ENCODE results near the gene LDLRAD4.

The LDLRAD4 gene

GRCh38 chr18:13381331-13381730 is 162.8 kb downstream of the LDLRAD4 start:
- H3K4me1 ChIP-seq (ENCODE audit: control insufficient read depth, insufficient read depth, low read length, unreplicated experiment), result peaks cover 8% of the 10 kb centered on the region
- H3K36me3 ChIP-seq (ENCODE audit: insufficient read depth, low read length), result no peaks in the 10 kb centered on the region
- H3K27me3 ChIP-seq (ENCODE audit: insufficient read depth, low read length), result no peaks in the 10 kb centered on the region
- peak overlapping the region; percentile 68; the same call in 1 of the 2 replicates for H3K4me3 ChIP-seq (ENCODE audit: low read depth, low read length)
- H3K79me2 ChIP-seq (ENCODE audit: control insufficient read depth, insufficient read depth, low read length, unreplicated experiment), result no peaks in the 10 kb centered on the region
- peak overlapping the region; percentile 96 for H2AFZ ChIP-seq (ENCODE audit: low read length, unreplicated experiment)
- H3K27ac ChIP-seq (ENCODE audit: low read depth, low read length), result no peak overlapping the region

DNA sequence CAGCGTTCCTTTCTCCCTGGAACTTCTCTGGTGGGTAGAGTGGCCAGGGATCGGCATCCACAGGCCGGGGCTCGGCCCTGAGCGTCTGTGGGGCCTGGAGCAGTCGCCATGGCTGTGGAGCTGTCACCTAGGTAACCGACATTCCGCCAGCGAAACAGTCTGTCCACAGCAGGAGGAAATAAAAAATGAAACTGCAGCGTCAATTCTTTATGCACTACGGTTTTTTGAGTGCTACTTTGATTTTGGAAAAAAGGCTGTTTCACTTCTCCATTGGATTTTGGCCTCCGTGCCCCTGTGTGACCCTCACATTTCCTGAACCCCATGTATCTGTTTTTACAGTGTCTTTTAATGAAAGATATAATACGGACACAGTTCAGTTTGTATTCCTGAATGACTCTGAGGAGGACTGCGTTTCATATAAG is 163.4 kb downstream of the LDLRAD4 start:
- Histone ChIP-seq H3K27ac (ENCODE audit: low read depth, low read length) (peak overlapping the region; percentile 77), H2AFZ (ENCODE audit: low read length, unreplicated experiment) (peak overlapping the region; percentile 96), H3K36me3 (ENCODE audit: insufficient read depth, low read length) (no peaks in the 10 kb centered on the region), H3K79me2 (ENCODE audit: control insufficient read depth, insufficient read depth, low read length, unreplicated experiment) (no peaks in the 10 kb centered on the region), H3K4me3 (ENCODE audit: low read depth, low read length) (peak overlapping the region; percentile 68), H3K4me1 (ENCODE audit: control insufficient read depth, insufficient read depth, low read length, unreplicated experiment) (peaks cover 8% of the 10 kb centered on the region), H3K27me3 (ENCODE audit: insufficient read depth, low read length) (no peaks in the 10 kb centered on the region)

- Histone ChIP-seq H3K27me3 (ENCODE audit: insufficient read depth, low read length) (no peaks in the 10 kb centered on the region), H3K4me3 (ENCODE audit: low read depth, low read length) (peak overlapping the region; percentile 68), H3K4me1 (ENCODE audit: control insufficient read depth, insufficient read depth, low read length, unreplicated experiment) (peaks cover 8% of the 10 kb centered on the region), H3K79me2 (ENCODE audit: control insufficient read depth, insufficient read depth, low read length, unreplicated experiment) (no peaks in the 10 kb centered on the region), H3K27ac (ENCODE audit: low read depth, low read length) (peak overlapping the region; percentile 77), H2AFZ (ENCODE audit: low read length, unreplicated experiment) (peak overlapping the region; percentile 96), H3K36me3 (ENCODE audit: insufficient read depth, low read length) (no peaks in the 10 kb centered on the region)
Observed at GRCh38 chr18:13382366-13382953, 163.9 kb downstream of the LDLRAD4 start.

- Histone ChIP-seq H3K27ac (ENCODE audit: low read depth, low read length) (no peak overlapping the region; the same call in 1 of the 2 replicates), H3K79me2 (ENCODE audit: control insufficient read depth, insufficient read depth, low read length, unreplicated experiment) (no peaks in the 10 kb centered on the region), H3K4me1 (ENCODE audit: control insufficient read depth, insufficient read depth, low read length, unreplicated experiment) (peaks cover 8% of the 10 kb centered on the region), H3K27me3 (ENCODE audit: insufficient read depth, low read length) (no peaks in the 10 kb centered on the region), H3K4me3 (ENCODE audit: low read depth, low read length) (no peak overlapping the region), H3K36me3 (ENCODE audit: insufficient read depth, low read length) (no peaks in the 10 kb centered on the region), H2AFZ (ENCODE audit: low read length, unreplicated experiment) (no peak overlapping the region)
Observed at GRCh38 chr18:13382954-13383827, 164.6 kb downstream of the LDLRAD4 start.

DNA sequence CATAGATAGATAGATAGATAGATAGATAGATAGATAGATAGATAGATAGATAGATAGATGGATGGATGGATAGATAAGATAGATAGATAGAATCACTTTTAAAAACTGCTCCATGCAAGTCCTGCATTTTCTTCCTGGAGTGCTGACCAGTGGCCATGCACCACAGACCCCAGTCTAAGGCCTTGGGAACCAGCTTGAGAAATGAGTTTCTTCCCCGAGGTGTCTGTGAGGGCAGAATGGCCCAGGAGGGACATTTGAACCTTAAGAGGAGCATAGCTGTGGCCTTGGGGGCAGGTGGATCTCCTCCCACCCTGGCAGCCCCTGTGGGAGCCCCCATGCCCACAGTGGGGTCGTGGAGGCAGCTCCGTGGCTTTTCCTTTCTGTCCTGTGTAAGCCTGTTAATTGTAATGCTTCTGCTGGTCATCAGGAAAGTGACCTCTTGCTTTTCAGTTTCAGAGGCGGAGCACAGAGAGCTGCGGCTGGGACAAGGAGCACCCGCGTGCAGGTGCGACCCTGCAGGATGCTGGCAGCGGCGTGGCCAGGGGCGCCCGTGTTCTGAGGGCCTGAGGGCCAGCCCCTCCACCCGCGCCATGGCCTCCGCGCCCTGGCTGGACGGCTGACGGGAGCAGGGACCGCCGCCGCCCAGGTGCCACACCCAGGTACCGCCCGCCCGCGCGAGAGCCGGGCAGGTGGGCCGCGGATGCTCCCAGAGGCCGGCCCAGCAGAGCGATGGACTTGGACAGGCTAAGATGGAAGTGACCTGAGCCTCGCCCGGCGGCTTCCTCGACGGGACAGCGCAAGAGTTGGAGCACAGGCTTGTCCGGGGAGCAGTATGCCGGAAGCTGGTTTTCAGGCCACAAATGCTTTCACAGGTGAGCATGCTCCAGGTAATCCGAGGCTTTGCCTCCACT is 168.6 kb downstream of the LDLRAD4 start:
- Histone ChIP-seq H3K79me2 (ENCODE audit: control insufficient read depth, insufficient read depth, low read length, unreplicated experiment) (no peaks in the 10 kb centered on the region), H3K4me3 (ENCODE audit: low read depth, low read length) (no peak overlapping the region), H3K27me3 (ENCODE audit: insufficient read depth, low read length) (0 out of 2 replicates have a peak, but pooled peaks cover 7% of the 10 kb centered on the region), H2AFZ (ENCODE audit: low read length, unreplicated experiment) (no peak overlapping the region), H3K36me3 (ENCODE audit: insufficient read depth, low read length) (no peaks in the 10 kb centered on the region), H3K27ac (ENCODE audit: low read depth, low read length) (no peak overlapping the region), H3K4me1 (ENCODE audit: control insufficient read depth, insufficient read depth, low read length, unreplicated experiment) (peaks cover 6% of the 10 kb centered on the region)

DNA sequence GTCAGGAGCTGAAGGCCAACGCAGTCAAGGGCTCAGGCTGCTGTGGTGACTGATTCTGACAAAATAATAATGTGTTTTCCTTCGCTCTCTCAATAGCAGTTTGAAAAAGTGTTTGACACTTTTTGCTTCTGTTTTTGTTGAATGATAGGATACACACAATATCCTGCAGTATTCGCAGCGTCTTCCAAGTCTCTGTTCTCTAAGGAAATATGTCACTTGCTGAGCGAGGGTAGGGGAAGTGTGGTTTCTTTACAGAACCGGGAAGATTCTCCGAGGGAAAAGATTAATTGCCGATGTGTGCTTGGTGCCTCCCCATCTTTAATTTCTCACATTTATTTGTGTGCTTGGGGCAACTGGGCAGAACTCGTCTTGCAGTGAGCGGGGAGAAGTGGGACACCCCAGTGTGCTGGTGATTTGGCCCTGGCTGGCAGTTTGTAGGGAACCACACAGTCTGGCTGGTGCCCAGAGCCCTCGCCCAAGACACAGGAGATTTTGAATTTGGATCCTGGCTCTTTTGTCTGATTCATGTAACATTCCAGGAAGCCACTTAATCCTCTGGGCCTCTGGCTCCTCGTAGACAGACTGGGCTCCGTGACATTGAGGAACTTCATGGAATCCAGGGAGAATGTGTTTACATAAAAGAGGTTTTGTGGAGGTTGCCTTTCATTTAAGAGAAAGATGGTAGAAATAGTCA is 169.4 kb downstream of the LDLRAD4 start:
- Histone ChIP-seq H3K4me3 (ENCODE audit: low read depth, low read length) (no peak overlapping the region), H3K79me2 (ENCODE audit: control insufficient read depth, insufficient read depth, low read length, unreplicated experiment) (no peaks in the 10 kb centered on the region), H2AFZ (ENCODE audit: low read length, unreplicated experiment) (no peak overlapping the region), H3K4me1 (ENCODE audit: control insufficient read depth, insufficient read depth, low read length, unreplicated experiment) (no peaks in the 10 kb centered on the region), H3K36me3 (ENCODE audit: insufficient read depth, low read length) (no peaks in the 10 kb centered on the region), H3K27ac (ENCODE audit: low read depth, low read length) (no peak overlapping the region), H3K27me3 (ENCODE audit: insufficient read depth, low read length) (0 out of 2 replicates have a peak, but pooled peaks cover 7% of the 10 kb centered on the region)

DNA sequence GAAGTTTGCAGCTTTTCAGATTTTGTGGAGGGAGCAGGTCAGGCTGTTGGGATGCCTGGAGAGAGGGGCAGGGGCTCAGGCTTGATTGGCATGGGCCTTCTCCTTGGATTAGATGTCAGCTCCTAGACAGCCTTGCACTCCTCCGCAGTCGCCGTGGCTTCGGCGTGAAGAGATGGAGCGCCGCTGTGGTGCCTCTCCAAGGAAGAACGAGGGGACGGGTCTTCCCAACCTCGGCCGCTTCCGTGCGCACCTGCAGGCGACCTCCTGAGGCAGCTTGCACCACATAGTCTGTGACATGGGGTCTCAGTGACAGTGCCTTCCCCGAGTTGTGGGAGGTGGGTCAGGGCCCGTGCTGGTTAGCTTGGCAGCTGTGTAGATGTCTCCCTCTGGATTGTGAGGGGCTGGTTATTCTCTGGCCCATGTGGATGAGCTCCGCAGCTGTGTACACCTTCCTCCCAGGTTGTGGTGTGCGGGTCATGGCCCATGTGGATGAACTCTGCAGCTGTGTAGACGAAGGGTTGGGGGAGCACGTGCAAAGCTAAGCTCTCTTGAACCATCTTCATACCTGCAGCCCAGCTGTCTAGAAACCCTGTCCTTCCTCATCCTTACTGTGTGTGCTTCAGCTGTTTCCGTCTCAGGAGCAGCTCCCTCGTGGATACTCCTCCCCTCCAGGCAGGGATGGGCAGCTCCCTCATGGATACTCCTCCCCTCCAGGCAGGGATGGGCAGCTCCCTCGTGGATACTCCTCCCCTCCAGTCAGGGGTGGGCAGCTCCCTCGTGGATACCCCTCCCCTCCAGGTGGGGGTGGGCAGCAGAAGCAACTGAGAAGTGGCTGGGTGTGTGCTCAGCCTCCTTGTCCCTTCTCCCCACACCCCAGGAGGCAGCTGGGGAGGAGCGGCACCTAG is 170.3 kb downstream of the LDLRAD4 start:
- Histone ChIP-seq H3K36me3 (ENCODE audit: insufficient read depth, low read length) (no peaks in the 10 kb centered on the region), H3K79me2 (ENCODE audit: control insufficient read depth, insufficient read depth, low read length, unreplicated experiment) (no peaks in the 10 kb centered on the region), H3K4me1 (ENCODE audit: control insufficient read depth, insufficient read depth, low read length, unreplicated experiment) (no peaks in the 10 kb centered on the region), H3K4me3 (ENCODE audit: low read depth, low read length) (no peak overlapping the region), H3K27ac (ENCODE audit: low read depth, low read length) (no peak overlapping the region), H3K27me3 (ENCODE audit: insufficient read depth, low read length) (0 out of 2 replicates have a peak, but pooled peaks cover 7% of the 10 kb centered on the region), H2AFZ (ENCODE audit: low read length, unreplicated experiment) (no peak overlapping the region)

DNA sequence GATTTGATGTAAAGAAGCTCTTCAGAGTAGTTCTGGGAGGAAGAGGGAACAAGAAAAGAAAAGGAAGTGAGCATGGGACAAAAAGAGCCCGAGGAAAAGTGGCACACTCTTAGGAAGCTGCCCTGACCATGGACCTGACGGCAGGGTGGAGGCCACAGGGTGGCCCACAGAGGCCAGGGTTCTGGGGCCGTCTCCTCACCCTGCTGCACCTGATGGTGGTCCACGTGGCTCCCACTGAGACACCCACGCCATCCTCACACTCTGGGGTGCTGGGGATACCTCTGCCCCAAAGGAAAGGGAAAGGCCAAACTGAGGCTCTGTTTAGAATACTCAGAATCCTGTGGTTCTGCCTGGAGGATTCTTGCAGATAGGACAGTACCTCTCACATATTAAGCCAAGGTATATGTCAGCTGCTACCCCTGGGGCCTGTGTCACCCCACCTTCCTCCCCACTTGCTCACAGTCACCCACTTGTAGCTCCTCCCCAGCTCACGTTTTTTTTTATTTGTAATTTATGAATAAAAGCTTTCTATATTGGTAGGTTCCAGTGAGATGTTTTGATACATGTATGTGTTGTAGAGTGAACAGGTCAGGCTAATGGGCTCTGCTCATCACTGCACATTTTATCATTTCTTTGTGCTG is 171.1 kb downstream of the LDLRAD4 start:
- Histone ChIP-seq H3K4me1 (ENCODE audit: control insufficient read depth, insufficient read depth, low read length, unreplicated experiment) (no peaks in the 10 kb centered on the region), H3K79me2 (ENCODE audit: control insufficient read depth, insufficient read depth, low read length, unreplicated experiment) (no peaks in the 10 kb centered on the region), H2AFZ (ENCODE audit: low read length, unreplicated experiment) (no peak overlapping the region), H3K36me3 (ENCODE audit: insufficient read depth, low read length) (no peaks in the 10 kb centered on the region), H3K4me3 (ENCODE audit: low read depth, low read length) (no peak overlapping the region), H3K27me3 (ENCODE audit: insufficient read depth, low read length) (0 out of 2 replicates have a peak, but pooled peaks cover 7% of the 10 kb centered on the region), H3K27ac (ENCODE audit: low read depth, low read length) (no peak overlapping the region)

DNA sequence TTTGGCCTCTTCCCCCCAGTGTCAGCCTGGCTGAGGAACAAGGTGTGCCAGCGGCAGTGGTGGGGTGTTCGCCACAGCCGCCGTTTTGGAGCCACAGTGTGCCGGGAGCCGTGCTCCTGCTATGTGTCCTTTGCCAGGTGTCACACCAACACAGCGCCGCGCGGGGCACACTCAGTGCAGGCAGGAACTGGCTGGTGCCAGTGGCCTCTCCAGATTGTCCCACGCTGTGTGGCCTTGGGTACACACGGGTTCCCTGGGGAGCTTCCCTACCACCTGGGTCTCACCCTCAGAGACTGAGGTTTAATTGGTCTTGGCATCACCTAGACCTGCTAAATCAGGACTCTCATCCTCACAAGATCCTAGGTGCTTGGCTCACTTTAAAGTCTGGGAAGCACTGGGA is 171.6 kb downstream of the LDLRAD4 start:
- H3K4me3 ChIP-seq (ENCODE audit: low read depth, low read length), result no peak overlapping the region
- H3K27ac ChIP-seq (ENCODE audit: low read depth, low read length), result no peak overlapping the region
- H3K36me3 ChIP-seq (ENCODE audit: insufficient read depth, low read length), result no peaks in the 10 kb centered on the region

More for the DNA sequence above, 171.6 kb downstream of the LDLRAD4 start:
- Histone ChIP-seq H3K4me1 (ENCODE audit: control insufficient read depth, insufficient read depth, low read length, unreplicated experiment) (no peaks in the 10 kb centered on the region), H3K79me2 (ENCODE audit: control insufficient read depth, insufficient read depth, low read length, unreplicated experiment) (no peaks in the 10 kb centered on the region), H3K27me3 (ENCODE audit: insufficient read depth, low read length) (0 out of 2 replicates have a peak, but pooled peaks cover 7% of the 10 kb centered on the region), H2AFZ (ENCODE audit: low read length, unreplicated experiment) (no peak overlapping the region)
